Upper lobe of left lung (tissue), 4 donors: ENCODE results near the gene TFCP2L1.

Experiments used
- CTCF ChIP-seq, 6 experiments: fragments of 450-650 bp in 4 of 6; fragments of 200-600 bp in 2 of 6; sonication (generic) in 2 of 6; IDR thresholded peaks; one replicate each; pipeline ENCODE4 v1.5.1; 2016 to 2019; ENCODE audit warnings: antibody characterized with exemption in 6 of 6
- POLR2A ChIP-seq, 4 donors: fragments of 450-650 bp; IDR thresholded peaks; one replicate each; pipeline ENCODE4 v1.5.1; 2016 to 2017; ENCODE audit warnings: antibody characterized with exemption in 4 of 4, mild to moderate bottlenecking in 2 of 4

- TF ChIP-seq POLR2A (IDR thresholded peaks at IDR 0.05) (no peak), CTCF (IDR thresholded peaks at IDR 0.05) (no peak)
Measured at GRCh38 chr2:121245120-121245820, 39.7 kb downstream of the TFCP2L1 start.
